Lower lobe of right lung (tissue), 2 donors: ENCODE data around the gene PCYT1A. TPM values are rescaled to one million over a fixed set of nuclear protein-coding genes. Genes with fewer than 3 reads are reported as not detected.
"Not testable (repeated sequence)": the region's sequence is repeated elsewhere in the genome, so short reads cannot be mapped to it uniquely, and the experiment has no call there.

Experiments
- ATAC-seq, 2 donors: fragments of 200-7000 bp; cut with Tn5 transposase; one replicate each; pipeline ENCODE4 v1.9.1; 2020 to 2022; ENCODE audit warnings: mild to moderate bottlenecking in 2 of 2, moderate library complexity in 2 of 2
- DNase-seq: peaks from one replicate; pipeline ENCODE4 v3.0.0-alpha.2; 2020
- H3K27ac ChIP-seq: fragments of 200-600 bp; one replicate; pipeline ENCODE4 v1.8.0; 2022
- H3K27me3 ChIP-seq: fragments of 200-600 bp; one replicate; pipeline ENCODE4 v1.8.0; 2022; ENCODE audit warnings: low read depth
- H3K36me3 ChIP-seq: fragments of 200-600 bp; one replicate; pipeline ENCODE4 v1.8.0; 2022; ENCODE audit warnings: mild to moderate bottlenecking
- H3K4me1 ChIP-seq: fragments of 200-600 bp; one replicate; pipeline ENCODE4 v1.8.0; 2022
- H3K4me3 ChIP-seq: fragments of 200-600 bp; one replicate; pipeline ENCODE4 v1.8.0; 2022; ENCODE audit warnings: mild to moderate bottlenecking
- H3K9me3 ChIP-seq: fragments of 200-600 bp; one replicate; pipeline ENCODE4 v1.8.0; 2022
- CTCF ChIP-seq: fragments of 200-600 bp; IDR thresholded peaks from one replicate; pipeline ENCODE4 v1.8.0; 2022; ENCODE audit warnings: antibody characterized with exemption, mild to moderate bottlenecking
- intact Hi-C: fragments of 100-400 bp; cut with DNase I; formaldehyde crosslinking; loops from one replicate; pipeline ENCODE4 v1.11.0; 2022
- total RNA-seq: library from RNA; stranded (reverse); fragmentation: NEBNext Ultra II Directional; extraction: Animal tissue kit (Norgen Biotek cat#: 25700); gene quantifications from one replicate; pipeline ENCODE4 v1.2.1, GENCODE V29; 2021
- donor health status: DM: no; HTN: yes; CAD: no; lungs with severe emphysema.

PCYT1A gene
- total RNA-seq, 1 donor from 2014 or later: 56.1 TPM

GRCh38 chr3:196214783-196215441 is 72.6 kb downstream of the PCYT1A start:
- peaks cover 13% of the 10 kb centered on the region for H3K4me1 ChIP-seq
- no peak for ATAC-seq
- no peak overlapping the region for H3K27ac ChIP-seq
- H3K9me3 ChIP-seq: no peaks in the 10 kb centered on the region
- no peak for TF ChIP-seq CTCF
- no peak for DNase-seq
- intact Hi-C loops: no loop called here
- no peaks in the 10 kb centered on the region for H3K36me3 ChIP-seq
- no peak overlapping the region for H3K4me3 ChIP-seq
- H3K27me3 ChIP-seq: peaks cover 5% of the 10 kb centered on the region

GRCh38 chr3:196210673-196211556 is 76.6 kb downstream of the PCYT1A start, which contains the start of gene ZDHHC19:
Gene ZDHHC19, minus strand, starts transcription at chr3:196211400. Its CDS starts 85 bp downstream, at chr3:196211315.
- no peak for TF ChIP-seq CTCF
- H3K4me1 ChIP-seq: no peaks in the 10 kb centered on the region
- no peak for DNase-seq
- H3K27me3 ChIP-seq: no peaks in the 10 kb centered on the region
- no peaks in the 10 kb centered on the region for H3K36me3 ChIP-seq
- intact Hi-C loops: no loop called here
- H3K27ac ChIP-seq: no peak within 1 kb of the TSS
- no peaks in the 10 kb centered on the region for H3K9me3 ChIP-seq
- no peak for ATAC-seq
- H3K4me3 ChIP-seq: no peak within 1 kb of the TSS

- DNase-seq, ATAC-seq, H3K4me1 ChIP-seq, H3K4me3 ChIP-seq, intact Hi-C loops, H3K9me3 ChIP-seq, H3K36me3 ChIP-seq, H3K27me3 ChIP-seq, H3K27ac ChIP-seq: not testable (repeated sequence)
Measured at GRCh38 chr3:196209944-196210672, 77.4 kb downstream of the PCYT1A start.

- no peak overlapping the region for H3K27ac ChIP-seq
- H3K36me3 ChIP-seq: no peaks in the 10 kb centered on the region
- TF ChIP-seq CTCF: no peak
Measured at GRCh38 chr3:196208942-196209695, 78.4 kb downstream of the PCYT1A start.

GRCh38 chr3:196207833-196208607 is 79.5 kb downstream of the PCYT1A start:
- no peaks in the 10 kb centered on the region for H3K36me3 ChIP-seq
- H3K27me3 ChIP-seq: no peaks in the 10 kb centered on the region
- no peaks in the 10 kb centered on the region for H3K9me3 ChIP-seq
- no peak overlapping the region for H3K27ac ChIP-seq
- peak overlapping the region; percentile 48 for H3K4me3 ChIP-seq
- intact Hi-C loops: no loop called here
- no peaks in the 10 kb centered on the region for H3K4me1 ChIP-seq
- ATAC-seq: peak; percentile 70 to 80
- DNase-seq: peak; percentile 86
- TF ChIP-seq CTCF: no peak

More at GRCh38 chr3:196208942-196209695, 78.4 kb downstream of the PCYT1A start:
- Histone ChIP-seq H3K4me3 (no peak overlapping the region), H3K4me1 (no peaks in the 10 kb centered on the region), H3K9me3 (no peaks in the 10 kb centered on the region), H3K27me3 (no peaks in the 10 kb centered on the region)
- intact Hi-C loops: no loop called here
- ATAC-seq (peak in 1 of 2 donors; percentile 21), DNase-seq (no peak)
